Testis (tissue), 2 donors: ENCODE data around the gene BSCL2.

ENCODE experiments used
- POLR2A ChIP-seq: fragments of 450-650 bp; IDR thresholded peaks from one replicate; pipeline ENCODE4 v1.6.1; 2017; ENCODE audit warnings: antibody characterized with exemption, mild to moderate bottlenecking, moderate library complexity
- TF ChIP-seq, protein P1 (sequence below), 3 experiments: fragments of 450-650 bp in 2 of 3; fragments of 200-600 bp in 1 of 3; sonication (generic) in 1 of 3; IDR thresholded peaks; one replicate each; pipeline ENCODE4 v1.5.1; 2016 to 2019; ENCODE audit warnings: antibody characterized with exemption in 3 of 3, mild to moderate bottlenecking in 2 of 3, moderate library complexity in 1 of 3

GRCh38 chr11:62747475-62748160, 40.4 kb upstream of the BSCL2 start:
- TF ChIP-seq, protein P1, sequence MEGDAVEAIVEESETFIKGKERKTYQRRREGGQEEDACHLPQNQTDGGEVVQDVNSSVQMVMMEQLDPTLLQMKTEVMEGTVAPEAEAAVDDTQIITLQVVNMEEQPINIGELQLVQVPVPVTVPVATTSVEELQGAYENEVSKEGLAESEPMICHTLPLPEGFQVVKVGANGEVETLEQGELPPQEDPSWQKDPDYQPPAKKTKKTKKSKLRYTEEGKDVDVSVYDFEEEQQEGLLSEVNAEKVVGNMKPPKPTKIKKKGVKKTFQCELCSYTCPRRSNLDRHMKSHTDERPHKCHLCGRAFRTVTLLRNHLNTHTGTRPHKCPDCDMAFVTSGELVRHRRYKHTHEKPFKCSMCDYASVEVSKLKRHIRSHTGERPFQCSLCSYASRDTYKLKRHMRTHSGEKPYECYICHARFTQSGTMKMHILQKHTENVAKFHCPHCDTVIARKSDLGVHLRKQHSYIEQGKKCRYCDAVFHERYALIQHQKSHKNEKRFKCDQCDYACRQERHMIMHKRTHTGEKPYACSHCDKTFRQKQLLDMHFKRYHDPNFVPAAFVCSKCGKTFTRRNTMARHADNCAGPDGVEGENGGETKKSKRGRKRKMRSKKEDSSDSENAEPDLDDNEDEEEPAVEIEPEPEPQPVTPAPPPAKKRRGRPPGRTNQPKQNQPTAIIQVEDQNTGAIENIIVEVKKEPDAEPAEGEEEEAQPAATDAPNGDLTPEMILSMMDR (IDR thresholded peaks at IDR 0.05) = no peak
- TF ChIP-seq POLR2A = no peak
